HFF-Myc (cell line): ENCODE results near the gene CIROP.
A peak's percentile ranks its signal among the peaks of the same experiment; 100 is the strongest.

Experiments
- DNase-seq: peaks from one replicate; pipeline ENCODE4 v3.0.0-alpha.2; 2011; ENCODE audit warnings: low read depth; ENCODE audit errors: extremely low read depth
- H3K4me3 ChIP-seq: replicated peaks from 2 replicates; pipeline ENCODE4 v1.5.1; 2011; ENCODE audit warnings: low read depth, mild to moderate bottlenecking, control low read depth, low read length
- TF ChIP-seq, protein P1 (sequence below): IDR thresholded peaks from 2 replicates; pipeline ENCODE4 v1.5.1; 2012; ENCODE audit warnings: mild to moderate bottlenecking, low read depth, low read length, control low read depth; ENCODE audit errors: missing control alignments

The CIROP gene

DNA sequence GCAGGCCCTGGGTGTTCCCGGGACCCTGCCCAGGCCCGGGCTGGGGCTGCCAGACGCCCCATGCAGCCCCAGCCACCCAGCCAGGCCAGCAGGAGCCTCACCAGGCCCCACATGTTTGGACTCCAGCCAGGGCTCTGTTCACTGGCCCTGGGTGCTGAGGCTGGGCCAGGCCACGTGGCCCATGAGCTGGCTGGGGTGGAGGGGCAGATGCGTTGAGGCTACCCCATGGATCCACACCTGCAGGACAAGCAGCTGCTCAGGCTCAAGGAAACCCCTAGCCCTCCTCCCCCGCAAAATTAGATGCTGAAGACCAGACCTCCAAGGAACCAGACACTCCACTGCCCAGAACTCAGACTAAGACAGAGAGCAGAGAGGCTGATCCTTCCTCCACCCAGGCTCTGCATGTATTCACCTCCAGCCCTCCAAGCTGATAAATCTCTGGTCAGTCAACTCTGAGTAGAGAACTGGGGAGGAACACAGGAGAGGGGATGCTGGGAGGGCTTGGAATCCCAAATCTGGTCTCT, 49.1 kb downstream of the CIROP start:
- no peak overlapping the region for H3K4me3 ChIP-seq
- DNase-seq, result no peak

DNA sequence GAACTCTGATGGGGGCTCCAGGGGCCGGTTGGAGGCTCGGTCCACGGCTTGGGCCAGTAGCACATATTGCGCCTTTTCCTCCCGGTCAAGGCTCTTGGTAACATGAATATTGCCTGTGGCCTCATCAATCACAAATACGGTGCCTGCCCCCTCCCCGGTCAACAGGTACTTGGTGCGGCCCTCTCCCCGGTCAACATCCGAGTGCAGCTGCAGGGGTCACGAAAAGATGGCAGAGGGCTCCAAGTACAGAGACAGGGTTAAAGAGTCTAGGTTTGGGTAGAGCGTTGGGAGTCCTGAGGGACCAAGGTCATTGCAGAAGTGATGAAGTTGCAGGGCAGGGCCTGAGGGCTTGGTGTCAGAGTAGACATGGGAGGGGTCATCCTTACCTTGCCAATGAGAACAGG, 49.6 kb downstream of the CIROP start:
- H3K4me3 ChIP-seq, result no peak overlapping the region
- TF ChIP-seq, protein P1, sequence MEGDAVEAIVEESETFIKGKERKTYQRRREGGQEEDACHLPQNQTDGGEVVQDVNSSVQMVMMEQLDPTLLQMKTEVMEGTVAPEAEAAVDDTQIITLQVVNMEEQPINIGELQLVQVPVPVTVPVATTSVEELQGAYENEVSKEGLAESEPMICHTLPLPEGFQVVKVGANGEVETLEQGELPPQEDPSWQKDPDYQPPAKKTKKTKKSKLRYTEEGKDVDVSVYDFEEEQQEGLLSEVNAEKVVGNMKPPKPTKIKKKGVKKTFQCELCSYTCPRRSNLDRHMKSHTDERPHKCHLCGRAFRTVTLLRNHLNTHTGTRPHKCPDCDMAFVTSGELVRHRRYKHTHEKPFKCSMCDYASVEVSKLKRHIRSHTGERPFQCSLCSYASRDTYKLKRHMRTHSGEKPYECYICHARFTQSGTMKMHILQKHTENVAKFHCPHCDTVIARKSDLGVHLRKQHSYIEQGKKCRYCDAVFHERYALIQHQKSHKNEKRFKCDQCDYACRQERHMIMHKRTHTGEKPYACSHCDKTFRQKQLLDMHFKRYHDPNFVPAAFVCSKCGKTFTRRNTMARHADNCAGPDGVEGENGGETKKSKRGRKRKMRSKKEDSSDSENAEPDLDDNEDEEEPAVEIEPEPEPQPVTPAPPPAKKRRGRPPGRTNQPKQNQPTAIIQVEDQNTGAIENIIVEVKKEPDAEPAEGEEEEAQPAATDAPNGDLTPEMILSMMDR, result no peak
- no peak for DNase-seq

More for the DNA sequence above, 49.1 kb downstream of the CIROP start:
- TF ChIP-seq, protein P1, result no peak

DNA sequence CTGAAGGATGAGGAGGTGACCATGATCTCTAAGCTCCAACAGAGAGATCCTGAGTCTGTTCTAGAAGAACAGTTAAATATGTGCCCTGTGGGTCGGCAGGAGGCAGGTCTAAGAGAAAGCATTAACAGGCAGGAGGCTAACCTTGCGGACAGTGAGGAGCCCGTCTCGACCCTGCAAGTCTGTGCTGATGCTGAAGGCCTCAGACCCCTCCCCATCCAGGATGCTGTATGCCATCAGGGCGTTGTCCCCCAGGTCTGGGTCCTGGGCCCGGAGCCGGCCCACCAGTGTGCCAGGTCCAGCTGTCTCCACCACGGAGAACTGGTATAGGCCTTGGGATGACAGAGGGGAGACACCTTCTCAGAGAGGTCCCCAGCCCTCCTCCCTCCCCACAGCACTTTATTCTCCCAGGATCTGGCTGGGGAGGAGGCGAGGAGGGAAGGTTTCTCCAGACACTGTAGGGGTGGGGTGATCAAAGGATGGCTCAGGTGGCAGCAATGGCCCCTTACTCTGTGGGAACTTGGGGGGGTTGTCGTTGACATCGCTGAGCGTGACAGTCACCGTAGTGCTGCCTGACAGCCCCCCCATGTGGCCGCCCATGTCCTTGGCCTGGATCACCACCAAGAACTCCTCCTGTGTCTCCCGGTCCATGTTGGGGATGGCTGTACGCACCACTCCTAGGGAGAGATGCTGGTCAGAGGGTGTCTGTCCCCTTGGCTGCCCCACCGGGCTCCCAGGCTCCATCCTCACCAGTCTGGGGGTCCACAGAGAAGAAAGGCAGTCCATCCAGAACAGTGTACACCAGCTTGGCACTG, 50.6 kb downstream of the CIROP start:
- H3K4me3 ChIP-seq, result no peak overlapping the region
- TF ChIP-seq, protein P1, result peak; percentile 14
- DNase-seq, result no peak

DNA sequence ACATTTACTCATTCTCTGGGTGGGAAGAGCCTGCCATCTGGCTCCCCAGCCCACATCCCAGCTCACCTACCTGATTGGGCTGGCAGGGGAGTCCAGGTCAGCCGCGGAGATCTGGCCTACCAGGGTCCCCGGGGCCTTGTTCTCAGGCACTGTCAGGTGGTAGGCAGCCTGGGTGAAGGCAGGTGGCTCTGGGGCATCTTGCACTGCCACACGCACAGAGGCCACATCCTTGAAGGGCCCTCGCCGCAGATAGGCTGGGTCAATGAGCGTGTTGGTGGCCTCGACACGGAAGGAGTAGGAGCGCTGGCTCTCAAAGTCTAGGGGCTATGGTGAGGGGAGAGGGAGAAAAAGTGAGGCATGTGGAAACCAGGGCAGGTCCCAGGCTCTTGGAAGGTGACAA, 51.4 kb downstream of the CIROP start:
- H3K4me3 ChIP-seq, result no peak overlapping the region
- TF ChIP-seq, protein P1, result no peak
- DNase-seq, result no peak

DNA sequence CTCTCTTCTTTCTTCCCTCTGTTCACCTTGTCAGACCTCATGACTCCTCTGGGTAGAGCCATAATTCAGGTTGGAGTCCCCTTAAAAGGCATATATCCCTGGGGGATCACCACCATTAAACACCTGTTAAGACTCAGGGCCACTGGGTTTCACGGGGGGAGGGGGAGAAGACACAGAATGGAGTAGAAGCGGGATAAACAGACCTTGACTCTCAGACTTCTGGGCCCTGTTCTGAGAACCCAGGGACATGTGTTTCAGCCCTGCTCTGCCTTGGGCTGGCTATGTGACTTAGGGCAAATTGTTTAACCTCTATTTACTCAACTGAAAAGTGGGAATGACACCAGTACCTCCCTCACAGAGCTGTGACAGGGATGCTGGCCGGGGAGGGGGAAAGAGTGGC, 52.1 kb downstream of the CIROP start:
- TF ChIP-seq, protein P1, result no peak
- no peak overlapping the region for H3K4me3 ChIP-seq
- no peak for DNase-seq

DNA sequence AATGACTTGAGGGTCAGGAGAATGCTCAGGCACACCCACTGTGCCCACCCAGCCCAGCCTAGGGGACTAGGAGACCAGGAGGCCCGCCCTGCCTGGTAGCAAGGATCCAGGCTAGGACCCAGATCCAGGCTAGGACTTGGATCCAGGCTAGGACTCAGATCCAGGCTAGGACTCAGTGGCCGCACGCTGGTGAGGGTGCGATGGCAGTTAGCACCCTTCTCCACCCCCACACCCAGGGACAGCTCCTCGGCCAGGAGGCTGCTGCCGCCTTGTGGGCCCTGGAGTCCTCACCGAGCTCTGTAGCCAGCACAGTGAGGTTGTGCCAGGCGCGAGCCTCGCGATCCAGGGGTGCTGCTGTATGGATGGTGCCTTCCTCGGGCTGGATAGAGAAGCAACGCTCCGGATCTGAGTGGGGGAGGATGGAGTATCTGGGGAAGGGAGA, 52.6 kb downstream of the CIROP start:
- H3K4me3 ChIP-seq, result no peak overlapping the region
- no peak for DNase-seq
- TF ChIP-seq, protein P1, result peak; percentile 21
